Measurements from ENCODE around the gene SLC6A3. TPM values are rescaled to one million over a fixed set of nuclear protein-coding genes. Genes with fewer than 3 reads are reported as not detected.
A peak's percentile ranks its signal among the peaks of the same experiment; 100 is the strongest.

The SLC6A3 gene
- total and polyA plus RNA-seq, 7 donors = under 0.01 to 0.01 TPM; not detected in 5

DNA sequence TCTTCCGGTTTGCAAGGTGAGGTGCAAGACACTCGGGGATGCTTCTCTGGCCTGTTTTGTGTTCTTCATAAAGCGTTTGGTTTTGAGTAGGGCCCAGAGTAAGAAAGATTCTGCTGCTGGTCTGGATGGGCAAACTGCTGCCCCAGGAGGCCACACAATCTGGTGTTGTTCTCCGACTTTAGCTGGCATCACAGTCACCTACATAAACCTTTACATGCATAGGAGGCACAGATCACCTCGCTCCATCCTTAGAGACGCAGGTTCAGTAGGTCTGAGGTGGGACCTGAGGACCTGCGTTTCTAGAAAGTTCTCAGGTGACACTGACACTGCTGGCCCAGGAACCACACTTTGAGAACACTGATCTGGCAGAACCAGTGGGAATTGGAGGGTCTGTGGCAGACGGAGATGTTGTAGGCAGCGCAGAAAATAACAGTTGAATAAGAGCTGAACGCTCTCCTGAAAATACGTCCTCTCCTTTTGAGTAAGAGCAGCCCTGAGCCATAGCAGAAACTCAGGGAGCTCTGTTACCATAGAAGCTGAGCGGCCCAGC lies 3.9 kb upstream of the SLC6A3 start:
- intact Hi-C loops (cut with DNase I) = no loop called here
- H3K9me3 ChIP-seq = peaks cover 5% of the 10 kb centered on the region
- no peaks in the 10 kb centered on the region for H3K4me1 ChIP-seq
- H3K4me3 ChIP-seq = no peak overlapping the region
- no peak overlapping the region for H3K27ac ChIP-seq
- DNase-seq (no peak), ATAC-seq (no peak)
- peaks cover 0 to 42% (median 3%) of the 10 kb centered on the region in 3 donors for H3K27me3 ChIP-seq (ENCODE audit: insufficient read depth in 3 of 3, low read length in 2 of 3)
- TF ChIP-seq, protein P1, sequence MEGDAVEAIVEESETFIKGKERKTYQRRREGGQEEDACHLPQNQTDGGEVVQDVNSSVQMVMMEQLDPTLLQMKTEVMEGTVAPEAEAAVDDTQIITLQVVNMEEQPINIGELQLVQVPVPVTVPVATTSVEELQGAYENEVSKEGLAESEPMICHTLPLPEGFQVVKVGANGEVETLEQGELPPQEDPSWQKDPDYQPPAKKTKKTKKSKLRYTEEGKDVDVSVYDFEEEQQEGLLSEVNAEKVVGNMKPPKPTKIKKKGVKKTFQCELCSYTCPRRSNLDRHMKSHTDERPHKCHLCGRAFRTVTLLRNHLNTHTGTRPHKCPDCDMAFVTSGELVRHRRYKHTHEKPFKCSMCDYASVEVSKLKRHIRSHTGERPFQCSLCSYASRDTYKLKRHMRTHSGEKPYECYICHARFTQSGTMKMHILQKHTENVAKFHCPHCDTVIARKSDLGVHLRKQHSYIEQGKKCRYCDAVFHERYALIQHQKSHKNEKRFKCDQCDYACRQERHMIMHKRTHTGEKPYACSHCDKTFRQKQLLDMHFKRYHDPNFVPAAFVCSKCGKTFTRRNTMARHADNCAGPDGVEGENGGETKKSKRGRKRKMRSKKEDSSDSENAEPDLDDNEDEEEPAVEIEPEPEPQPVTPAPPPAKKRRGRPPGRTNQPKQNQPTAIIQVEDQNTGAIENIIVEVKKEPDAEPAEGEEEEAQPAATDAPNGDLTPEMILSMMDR (IDR thresholded peaks at IDR 0.05) = no peak
- 86 to 90% (median 86%) methylated on average over 12 of the region's 12 CpGs for WGBS, 3 donors
- H3K36me3 ChIP-seq (ENCODE audit: insufficient read depth in 1 of 2, low read depth in 1 of 2) = no peaks in the 10 kb centered on the region

DNA sequence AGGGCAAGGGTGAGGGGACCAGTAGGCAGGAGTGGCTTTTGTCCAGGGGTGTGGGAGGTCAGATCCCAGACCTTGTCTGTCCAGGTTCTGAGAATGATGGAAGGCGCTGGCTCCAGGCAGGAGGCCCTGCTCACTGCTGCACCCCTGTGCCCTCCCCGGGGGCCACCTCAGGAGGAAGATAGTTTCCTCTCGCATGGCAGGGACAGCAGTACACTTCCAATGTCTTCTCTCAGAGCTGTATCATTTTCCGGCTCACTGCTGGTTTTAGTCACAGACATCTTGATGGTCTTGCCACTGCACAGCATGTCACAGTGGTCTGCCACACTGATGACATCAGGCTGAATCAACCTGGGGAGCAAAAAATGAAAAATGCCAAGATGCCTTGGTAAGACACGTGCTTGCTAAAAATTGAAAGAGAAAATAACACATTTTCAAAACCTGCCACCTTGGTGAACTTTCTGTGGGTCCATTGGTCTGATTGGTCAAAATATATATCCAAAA lies 3.3 kb upstream of the SLC6A3 start:
- Histone ChIP-seq H3K4me1 (no peaks in the 10 kb centered on the region), H3K27ac (no peak overlapping the region), H3K36me3 (ENCODE audit: insufficient read depth in 1 of 2, low read depth in 1 of 2) (no peaks in the 10 kb centered on the region), H3K4me3 (no peak overlapping the region), H3K9me3 (peaks cover 4% of the 10 kb centered on the region), H3K27me3 (ENCODE audit: insufficient read depth in 3 of 3, low read length in 2 of 3) (peaks cover 0 to 47% (median 6%) of the 10 kb centered on the region in 3 donors)
- intact Hi-C loops (cut with DNase I) = no loop called here
- WGBS, 3 donors = 70 to 75% (median 71%) methylated on average over 5 of the region's 5 CpGs
- DNase-seq (peak in 1 of 2 donors; percentile 25), ATAC-seq (no peak)
- TF ChIP-seq, protein P1 (IDR thresholded peaks at IDR 0.05) = no peak

DNA sequence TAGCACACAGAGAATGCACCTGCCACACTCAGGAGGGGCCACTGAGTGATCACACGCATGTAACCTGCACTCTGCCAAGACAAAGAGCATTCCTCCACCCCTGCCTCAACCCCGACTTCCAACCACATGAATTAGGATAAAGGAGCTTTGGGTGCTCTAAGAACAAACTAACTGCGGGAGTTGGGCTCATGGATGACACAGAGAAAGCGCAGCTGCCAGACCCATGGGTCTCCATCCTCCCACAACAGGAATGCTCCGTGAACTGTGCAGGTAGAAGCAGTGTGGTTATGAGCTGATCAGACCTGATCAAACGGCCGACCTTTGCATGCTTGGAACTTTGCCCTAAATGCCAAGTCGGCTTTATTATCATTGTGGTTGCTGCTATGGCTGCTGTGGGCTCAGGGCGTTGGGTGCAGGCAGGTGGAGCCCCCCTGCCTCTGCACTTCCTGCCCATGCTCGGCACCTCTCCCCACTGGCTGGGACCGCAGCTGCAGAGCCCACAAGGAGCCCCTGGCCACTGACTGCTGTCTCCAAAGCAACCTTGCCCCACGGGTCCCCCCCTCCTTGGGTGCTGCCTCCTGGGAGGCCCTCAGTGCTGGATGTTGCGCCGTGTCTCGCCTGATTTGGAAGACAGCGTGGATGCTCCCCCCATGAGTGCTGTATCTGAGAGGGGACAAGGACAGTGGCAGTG lies 2.6 kb upstream of the SLC6A3 start:
- no peak for ATAC-seq
- peaks cover 0 to 54% (median 8%) of the 10 kb centered on the region in 3 donors for H3K27me3 ChIP-seq (ENCODE audit: insufficient read depth in 3 of 3, low read length in 2 of 3)
- DNase-seq = peak; percentile 2 to 31

DNA sequence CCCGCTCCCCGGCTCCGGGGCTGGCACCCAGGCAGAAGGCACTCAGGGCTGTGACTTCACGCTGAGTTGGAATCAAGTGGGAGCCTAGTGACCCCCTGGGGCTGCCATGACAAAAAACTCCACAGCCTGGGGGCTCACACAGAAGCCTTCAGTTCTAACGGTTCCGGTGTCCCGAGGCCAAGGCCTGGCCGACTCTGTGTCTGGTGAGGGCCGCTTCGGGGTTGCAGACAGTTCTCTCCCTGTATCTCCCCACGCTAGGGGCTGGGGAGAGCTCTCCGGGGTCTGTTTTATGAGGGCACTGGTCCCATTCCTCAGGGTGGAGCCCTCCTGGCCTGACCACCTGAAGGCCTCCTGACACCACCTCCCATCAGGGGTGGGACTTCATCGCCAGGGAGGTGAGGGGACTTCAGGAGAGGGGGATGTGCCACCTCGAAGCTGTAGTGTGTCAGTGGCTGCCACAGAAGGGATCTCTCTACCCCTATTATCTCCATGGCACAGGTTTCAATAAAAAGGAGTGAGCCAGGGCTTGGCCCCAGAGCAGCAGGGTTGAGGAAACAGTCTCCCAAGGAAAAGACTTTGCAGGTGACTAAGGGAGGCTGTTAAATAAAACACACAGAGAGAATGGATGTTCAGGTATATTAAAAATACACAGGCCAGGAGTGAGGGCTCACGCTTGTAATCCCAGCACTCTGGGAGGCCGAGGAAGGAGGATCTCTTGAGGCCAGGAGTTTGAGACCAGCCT lies 1.5 kb upstream of the SLC6A3 start:
- Histone ChIP-seq H3K4me3 (no peak overlapping the region), H3K36me3 (ENCODE audit: insufficient read depth in 1 of 2, low read depth in 1 of 2) (no peaks in the 10 kb centered on the region), H3K27ac (no peak overlapping the region), H3K9me3 (no peaks in the 10 kb centered on the region), H3K27me3 (ENCODE audit: insufficient read depth in 3 of 3, low read length in 2 of 3) (peaks cover 0 to 63% (median 12%) of the 10 kb centered on the region in 3 donors), H3K4me1 (no peaks in the 10 kb centered on the region)
- no peak for ATAC-seq
- intact Hi-C loops (cut with DNase I) = no loop called here
- TF ChIP-seq, protein P1 (IDR thresholded peaks at IDR 0.05) = no peak
- DNase-seq = peak; percentile 1 to 20
- WGBS, 3 donors = 31 to 33% (median 32%) methylated on average over 15 to 16 of the region's 16 CpGs

More for the DNA sequence above, 2.6 kb upstream of the SLC6A3 start:
- H3K36me3 ChIP-seq (ENCODE audit: insufficient read depth in 1 of 2, low read depth in 1 of 2) = no peaks in the 10 kb centered on the region
- intact Hi-C loops (cut with DNase I) = no loop called here
- H3K4me1 ChIP-seq = no peaks in the 10 kb centered on the region
- H3K27ac ChIP-seq = no peak overlapping the region
- WGBS, 3 donors = 60 to 63% (median 62%) methylated on average over 16 of the region's 16 CpGs
- no peaks in the 10 kb centered on the region for H3K9me3 ChIP-seq
- TF ChIP-seq, protein P1 (IDR thresholded peaks at IDR 0.05) = no peak
- H3K4me3 ChIP-seq = no peak overlapping the region
